ENCODE results near the gene LCLAT1. TPM values are rescaled to one million over a fixed set of nuclear protein-coding genes. Genes with fewer than 3 reads are reported as not detected.

LCLAT1 gene
- polyA plus RNA-seq, 2 of the 4 experiments (the other 2 are of a cell fraction), result 19.5 to 71.0 TPM

DNA sequence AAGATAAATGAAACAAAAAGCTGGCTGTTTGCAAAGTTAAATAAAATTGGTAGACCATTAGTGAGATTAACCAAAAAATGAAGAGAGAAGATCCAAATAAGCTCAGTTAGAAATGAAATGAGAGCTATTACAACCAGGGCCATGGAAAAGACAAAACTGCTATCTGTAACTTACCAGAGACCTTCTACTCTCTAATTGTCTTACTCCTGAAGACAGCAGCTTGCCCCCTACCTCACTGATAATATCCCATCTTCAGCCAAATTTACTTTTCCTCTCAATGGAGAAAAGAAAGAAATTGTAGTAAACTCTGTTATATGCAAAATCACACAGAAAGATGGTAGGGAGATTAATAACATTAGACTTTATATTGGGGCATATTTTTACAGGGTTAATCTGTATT, 178.2 kb downstream of the LCLAT1 start:
- ChIA-PET CTCF (interaction anchor here (1.1 kb wide), 1 partner anchor 460 kb away, joined by 4 read pairs; no protein-coding TSS in a partner anchor), POLR2A (no interaction called here)
- no peak for ATAC-seq
- Histone ChIP-seq H3K4me2 (no peak overlapping the region), H3K4me3 (no peak overlapping the region), H3K27ac (no peak overlapping the region), H3K4me1 (no peaks in the 10 kb centered on the region), H3K9me3 (no peaks in the 10 kb centered on the region)
- TF ChIP-seq CHD4 (IDR thresholded peaks at IDR 0.05; ENCODE audit: borderline replicate concordance) (no peak), RAD21 (conservative IDR thresholded peaks at IDR 0.05 in 1 of 2, IDR thresholded peaks at IDR 0.05 in 1 of 2) (no peak), FOSL2 (IDR thresholded peaks at IDR 0.05) (no peak), FOSL2 (CRISPR knock-in tag; IDR thresholded peaks at IDR 0.05) (no peak), KDM1A (IDR thresholded peaks at IDR 0.05; ENCODE audit: low read depth) (no peak), NFE2L2 (conservative IDR thresholded peaks at IDR 0.05; ENCODE audit: low read length) (no peak), GATA3 (IDR thresholded peaks at IDR 0.05; ENCODE audit: borderline replicate concordance) (no peak), NR3C1 (IDR thresholded peaks at IDR 0.05) (no peak), RARB (CRISPR knock-in tag; IDR thresholded peaks at IDR 0.05) (no peak), ZFP36 (IDR thresholded peaks at IDR 0.05; ENCODE audit: borderline replicate concordance, partially characterized antibody) (no peak), MAZ (IDR thresholded peaks at IDR 0.05; ENCODE audit: borderline replicate concordance, low read depth, low read length) (no peak), CHD2 (IDR thresholded peaks at IDR 0.05; ENCODE audit: low read length, partially characterized antibody) (no peak), ESRRA (IDR thresholded peaks at IDR 0.05; ENCODE audit: borderline replicate concordance, low read length) (no peak)
- TF ChIP-seq, protein P1, sequence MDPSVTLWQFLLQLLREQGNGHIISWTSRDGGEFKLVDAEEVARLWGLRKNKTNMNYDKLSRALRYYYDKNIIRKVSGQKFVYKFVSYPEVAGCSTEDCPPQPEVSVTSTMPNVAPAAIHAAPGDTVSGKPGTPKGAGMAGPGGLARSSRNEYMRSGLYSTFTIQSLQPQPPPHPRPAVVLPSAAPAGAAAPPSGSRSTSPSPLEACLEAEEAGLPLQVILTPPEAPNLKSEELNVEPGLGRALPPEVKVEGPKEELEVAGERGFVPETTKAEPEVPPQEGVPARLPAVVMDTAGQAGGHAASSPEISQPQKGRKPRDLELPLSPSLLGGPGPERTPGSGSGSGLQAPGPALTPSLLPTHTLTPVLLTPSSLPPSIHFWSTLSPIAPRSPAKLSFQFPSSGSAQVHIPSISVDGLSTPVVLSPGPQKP (IDR thresholded peaks at IDR 0.05; ENCODE audit: low read depth, low read length), result no peak
- TF ChIP-seq, protein P2, sequence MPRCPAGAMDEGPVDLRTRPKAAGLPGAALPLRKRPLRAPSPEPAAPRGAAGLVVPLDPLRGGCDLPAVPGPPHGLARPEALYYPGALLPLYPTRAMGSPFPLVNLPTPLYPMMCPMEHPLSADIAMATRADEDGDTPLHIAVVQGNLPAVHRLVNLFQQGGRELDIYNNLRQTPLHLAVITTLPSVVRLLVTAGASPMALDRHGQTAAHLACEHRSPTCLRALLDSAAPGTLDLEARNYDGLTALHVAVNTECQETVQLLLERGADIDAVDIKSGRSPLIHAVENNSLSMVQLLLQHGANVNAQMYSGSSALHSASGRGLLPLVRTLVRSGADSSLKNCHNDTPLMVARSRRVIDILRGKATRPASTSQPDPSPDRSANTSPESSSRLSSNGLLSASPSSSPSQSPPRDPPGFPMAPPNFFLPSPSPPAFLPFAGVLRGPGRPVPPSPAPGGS (IDR thresholded peaks at IDR 0.05), result no peak
- TF ChIP-seq, protein P3, sequence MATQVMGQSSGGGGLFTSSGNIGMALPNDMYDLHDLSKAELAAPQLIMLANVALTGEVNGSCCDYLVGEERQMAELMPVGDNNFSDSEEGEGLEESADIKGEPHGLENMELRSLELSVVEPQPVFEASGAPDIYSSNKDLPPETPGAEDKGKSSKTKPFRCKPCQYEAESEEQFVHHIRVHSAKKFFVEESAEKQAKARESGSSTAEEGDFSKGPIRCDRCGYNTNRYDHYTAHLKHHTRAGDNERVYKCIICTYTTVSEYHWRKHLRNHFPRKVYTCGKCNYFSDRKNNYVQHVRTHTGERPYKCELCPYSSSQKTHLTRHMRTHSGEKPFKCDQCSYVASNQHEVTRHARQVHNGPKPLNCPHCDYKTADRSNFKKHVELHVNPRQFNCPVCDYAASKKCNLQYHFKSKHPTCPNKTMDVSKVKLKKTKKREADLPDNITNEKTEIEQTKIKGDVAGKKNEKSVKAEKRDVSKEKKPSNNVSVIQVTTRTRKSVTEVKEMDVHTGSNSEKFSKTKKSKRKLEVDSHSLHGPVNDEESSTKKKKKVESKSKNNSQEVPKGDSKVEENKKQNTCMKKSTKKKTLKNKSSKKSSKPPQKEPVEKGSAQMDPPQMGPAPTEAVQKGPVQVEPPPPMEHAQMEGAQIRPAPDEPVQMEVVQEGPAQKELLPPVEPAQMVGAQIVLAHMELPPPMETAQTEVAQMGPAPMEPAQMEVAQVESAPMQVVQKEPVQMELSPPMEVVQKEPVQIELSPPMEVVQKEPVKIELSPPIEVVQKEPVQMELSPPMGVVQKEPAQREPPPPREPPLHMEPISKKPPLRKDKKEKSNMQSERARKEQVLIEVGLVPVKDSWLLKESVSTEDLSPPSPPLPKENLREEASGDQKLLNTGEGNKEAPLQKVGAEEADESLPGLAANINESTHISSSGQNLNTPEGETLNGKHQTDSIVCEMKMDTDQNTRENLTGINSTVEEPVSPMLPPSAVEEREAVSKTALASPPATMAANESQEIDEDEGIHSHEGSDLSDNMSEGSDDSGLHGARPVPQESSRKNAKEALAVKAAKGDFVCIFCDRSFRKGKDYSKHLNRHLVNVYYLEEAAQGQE (IDR thresholded peaks at IDR 0.05), result no peak
- TF ChIP-seq, protein P4, sequence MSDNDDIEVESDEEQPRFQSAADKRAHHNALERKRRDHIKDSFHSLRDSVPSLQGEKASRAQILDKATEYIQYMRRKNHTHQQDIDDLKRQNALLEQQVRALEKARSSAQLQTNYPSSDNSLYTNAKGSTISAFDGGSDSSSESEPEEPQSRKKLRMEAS (IDR thresholded peaks at IDR 0.05), result no peak
- DNase-seq (ENCODE audit: low read depth in 1 of 2, low spot score in 1 of 2), result no peak
- no peak for FAIRE-seq

DNA sequence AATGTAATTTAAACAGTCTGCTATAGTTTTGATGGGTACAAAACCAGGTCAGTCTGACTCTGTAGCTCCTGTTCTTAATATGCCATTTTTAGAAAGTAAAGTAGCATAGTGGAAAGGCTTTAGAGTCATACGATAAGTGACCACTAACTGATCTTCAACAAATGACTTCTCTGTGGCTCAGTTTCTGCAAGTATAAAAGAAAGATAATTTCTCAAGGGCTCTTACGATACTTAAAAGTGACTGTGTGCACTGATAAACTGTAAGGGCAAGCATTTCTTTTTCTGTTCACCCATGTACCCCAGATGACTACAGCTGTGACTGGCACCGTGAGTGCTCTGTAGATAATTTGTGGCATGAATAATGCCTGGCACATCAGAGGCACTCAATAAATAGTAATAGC, 178.7 kb downstream of the LCLAT1 start:
- FAIRE-seq (peak; percentile 39), ATAC-seq (no peak), DNase-seq (ENCODE audit: low read depth in 1 of 2, low spot score in 1 of 2) (no peak)
- H3K9me3 ChIP-seq, result no peaks in the 10 kb centered on the region
- ChIA-PET CTCF (interaction anchor here (0.5 to 1.1 kb wide), 2 partner anchors 443 to 461 kb away, joined by 3 to 4 read pairs; no protein-coding TSS in a partner anchor), POLR2A (no interaction called here)
- H3K27ac ChIP-seq, result no peak overlapping the region
- H3K4me2 ChIP-seq, result no peak overlapping the region
- H3K4me3 ChIP-seq, result no peak overlapping the region
- no peaks in the 10 kb centered on the region for H3K4me1 ChIP-seq
- TF ChIP-seq HEYL (CRISPR knock-in tag; IDR thresholded peaks at IDR 0.05) (no peak), ZNF302 (CRISPR knock-in tag; IDR thresholded peaks at IDR 0.05) (no peak), CHD4 (IDR thresholded peaks at IDR 0.05; ENCODE audit: borderline replicate concordance) (no peak), NPAS2 (CRISPR knock-in tag; IDR thresholded peaks at IDR 0.05; ENCODE audit: borderline replicate concordance) (no peak), HOXA7 (CRISPR knock-in tag; IDR thresholded peaks at IDR 0.05) (no peak), CBX2 (IDR thresholded peaks at IDR 0.05; ENCODE audit: borderline replicate concordance, low read depth) (no peak), HDAC2 (IDR thresholded peaks at IDR 0.05) (no peak), MYC (IDR thresholded peaks at IDR 0.05; ENCODE audit: borderline replicate concordance, low read length) (no peak), EP300 (IDR thresholded peaks at IDR 0.05) (no peak), MAFK (IDR thresholded peaks at IDR 0.05; ENCODE audit: partially characterized antibody) (no peak), RCOR1 (IDR thresholded peaks at IDR 0.05; ENCODE audit: low read depth, low read length) (no peak), POLR2AphosphoS2 (conservative IDR thresholded peaks at IDR 0.05; ENCODE audit: low read length) (no peak), JUNB (IDR thresholded peaks at IDR 0.05) (no peak), ESRRA (IDR thresholded peaks at IDR 0.05; ENCODE audit: borderline replicate concordance, low read length) (no peak)
- TF ChIP-seq, protein P5, sequence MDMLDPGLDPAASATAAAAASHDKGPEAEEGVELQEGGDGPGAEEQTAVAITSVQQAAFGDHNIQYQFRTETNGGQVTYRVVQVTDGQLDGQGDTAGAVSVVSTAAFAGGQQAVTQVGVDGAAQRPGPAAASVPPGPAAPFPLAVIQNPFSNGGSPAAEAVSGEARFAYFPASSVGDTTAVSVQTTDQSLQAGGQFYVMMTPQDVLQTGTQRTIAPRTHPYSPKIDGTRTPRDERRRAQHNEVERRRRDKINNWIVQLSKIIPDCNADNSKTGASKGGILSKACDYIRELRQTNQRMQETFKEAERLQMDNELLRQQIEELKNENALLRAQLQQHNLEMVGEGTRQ (IDR thresholded peaks at IDR 0.05), result no peak
- TF ChIP-seq, protein P6, sequence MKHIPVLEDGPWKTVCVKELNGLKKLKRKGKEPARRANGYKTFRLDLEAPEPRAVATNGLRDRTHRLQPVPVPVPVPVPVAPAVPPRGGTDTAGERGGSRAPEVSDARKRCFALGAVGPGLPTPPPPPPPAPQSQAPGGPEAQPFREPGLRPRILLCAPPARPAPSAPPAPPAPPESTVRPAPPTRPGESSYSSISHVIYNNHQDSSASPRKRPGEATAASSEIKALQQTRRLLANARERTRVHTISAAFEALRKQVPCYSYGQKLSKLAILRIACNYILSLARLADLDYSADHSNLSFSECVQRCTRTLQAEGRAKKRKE (CRISPR knock-in tag; IDR thresholded peaks at IDR 0.05; ENCODE audit: low read depth), result no peak
- 94% methylated on average over 3 of the region's 3 CpGs for WGBS (ENCODE audit: missing lambda C conversion rate)
